HG03280 (cell line): ENCODE measurements around the gene CHRNA4.
"Not testable (repeated sequence)": the region's sequence is repeated elsewhere in the genome, so short reads cannot be mapped to it uniquely, and the experiment has no call there.

ENCODE experiments used
- ATAC-seq: cut with Tn5 transposase; IDR thresholded peaks from one replicate; pipeline ENCODE4 v1.9.1; 2021; ENCODE audit warnings: mild to moderate bottlenecking, moderate library complexity; ENCODE audit not compliant: unreplicated experiment

Gene CHRNA4

GRCh38 chr20:63311833-63312243 is 49.3 kb downstream of the CHRNA4 start:
- ATAC-seq = no peak

DNA sequence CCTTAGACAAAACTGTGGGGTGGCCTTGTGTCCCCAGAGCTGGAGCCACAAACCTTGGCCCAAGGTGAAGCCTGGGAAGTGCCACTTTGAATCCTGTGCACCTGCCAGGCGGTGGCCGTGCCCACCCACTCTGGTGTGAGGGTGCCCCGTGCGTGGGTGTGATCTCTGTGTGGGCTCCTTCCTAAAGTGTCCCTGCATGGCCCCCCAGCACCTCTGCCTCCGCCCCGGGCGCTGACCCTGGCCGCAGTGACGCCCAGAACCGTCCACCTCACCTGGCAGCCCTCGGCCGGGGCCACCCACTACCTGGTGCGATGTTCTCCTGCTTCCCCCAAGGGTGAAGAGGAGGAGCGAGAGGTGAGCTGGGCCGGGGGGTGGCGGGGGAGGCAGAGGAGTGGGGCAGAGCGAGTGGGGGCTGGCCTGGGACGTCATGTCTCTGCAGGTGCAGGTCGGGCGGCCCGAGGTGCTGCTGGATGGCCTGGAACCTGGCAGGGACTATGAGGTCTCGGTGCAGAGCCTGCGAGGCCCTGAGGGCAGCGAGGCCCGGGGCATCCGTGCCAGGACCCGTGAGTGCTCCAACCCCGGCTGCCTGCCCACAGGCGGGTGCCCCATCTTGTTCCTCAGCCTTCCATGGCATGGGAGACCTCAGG is 49.8 kb downstream of the CHRNA4 start:
- ATAC-seq = no peak

GRCh38 chr20:63310265-63310991 is 50.7 kb downstream of the CHRNA4 start:
- no peak for ATAC-seq

- ATAC-seq = no peak
Measured at GRCh38 chr20:63309261-63310071, 51.7 kb downstream of the CHRNA4 start.

DNA sequence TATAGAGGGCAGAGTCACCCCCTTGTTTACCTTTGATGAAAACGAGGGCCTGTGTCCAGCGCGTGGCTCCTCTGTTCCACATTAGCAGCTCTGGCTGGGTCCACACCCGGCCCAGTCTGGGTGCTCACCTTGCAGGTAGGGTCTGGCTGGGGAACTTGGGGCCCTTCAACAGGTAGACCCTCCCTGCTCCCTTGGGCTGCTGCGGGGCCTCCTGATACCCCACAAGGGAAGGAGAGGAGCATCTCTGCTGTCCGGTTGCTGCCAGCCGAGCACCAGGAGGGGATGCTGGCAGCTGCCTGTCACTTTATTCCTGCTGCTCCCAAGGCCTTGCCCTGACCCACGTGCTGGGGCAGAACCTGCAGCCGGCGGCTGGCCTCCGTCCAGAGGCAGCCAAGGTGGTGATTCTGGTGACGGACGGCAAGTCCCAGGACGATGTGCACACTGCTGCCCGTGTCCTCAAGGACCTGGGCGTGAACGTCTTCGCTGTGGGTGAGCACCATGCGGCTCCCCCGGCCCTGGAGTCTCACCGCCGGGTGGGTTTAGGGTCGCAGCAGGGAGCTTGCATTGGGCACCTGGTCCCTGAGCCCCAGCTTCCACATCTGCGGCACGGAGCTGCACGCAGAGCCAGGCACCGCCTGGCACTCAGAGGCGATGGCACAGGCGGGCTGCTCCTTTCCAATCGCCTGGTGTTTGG is 52.8 kb downstream of the CHRNA4 start:
- ATAC-seq = no peak

- ATAC-seq = no peak
Measured at GRCh38 chr20:63307538-63308217, 53.5 kb downstream of the CHRNA4 start.

- ATAC-seq = no peak
Measured at GRCh38 chr20:63306673-63307537, 54.2 kb downstream of the CHRNA4 start.

- not testable (repeated sequence) for ATAC-seq
Measured at GRCh38 chr20:63305933-63306672, 55.0 kb downstream of the CHRNA4 start.

GRCh38 chr20:63305393-63305792 is 55.8 kb downstream of the CHRNA4 start:
- ATAC-seq = no peak

- no peak for ATAC-seq
Measured at GRCh38 chr20:63303095-63303666, 58.0 kb downstream of the CHRNA4 start.

GRCh38 chr20:63301671-63302070 is 59.5 kb downstream of the CHRNA4 start:
- ATAC-seq = no peak

GRCh38 chr20:63298731-63299312 is 62.3 kb downstream of the CHRNA4 start:
- no peak for ATAC-seq

DNA sequence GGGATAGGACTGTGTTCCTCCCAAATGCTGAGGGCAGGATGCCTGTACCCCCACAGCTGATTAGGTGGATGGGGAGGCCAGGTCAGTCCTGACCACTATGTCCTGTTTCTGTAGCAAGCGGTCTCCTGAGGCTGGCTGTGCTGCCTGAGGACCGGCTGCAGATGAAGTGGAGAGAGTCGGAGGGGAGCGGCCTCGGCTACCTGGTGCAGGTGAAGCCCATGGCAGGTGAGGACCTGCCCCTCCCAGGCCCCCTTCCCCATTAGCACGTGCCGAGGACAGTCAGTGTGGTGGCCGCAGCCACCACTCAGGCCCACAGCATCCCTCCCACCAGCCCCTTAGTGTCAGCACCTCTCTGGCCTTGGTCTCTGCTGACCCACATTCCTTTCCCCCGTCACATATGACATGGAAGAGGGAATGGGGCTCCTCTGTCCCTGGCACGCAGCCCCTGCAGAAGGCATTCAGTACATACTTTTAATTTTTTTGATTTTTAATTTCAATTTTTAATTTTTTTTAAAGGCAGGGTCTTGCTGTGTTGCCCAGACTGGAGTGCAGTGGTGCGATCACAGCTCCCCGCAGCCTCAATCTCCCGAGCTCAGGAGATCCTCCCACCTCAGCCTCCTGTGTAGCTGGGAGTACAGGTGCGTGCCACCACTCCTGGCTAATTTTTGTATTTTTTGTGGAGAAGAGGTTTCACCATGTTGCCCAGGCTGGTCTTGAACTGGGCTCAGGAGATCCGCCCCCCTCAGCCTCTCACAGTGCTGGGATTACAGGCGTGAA is 63.2 kb downstream of the CHRNA4 start:
- no peak for ATAC-seq

DNA sequence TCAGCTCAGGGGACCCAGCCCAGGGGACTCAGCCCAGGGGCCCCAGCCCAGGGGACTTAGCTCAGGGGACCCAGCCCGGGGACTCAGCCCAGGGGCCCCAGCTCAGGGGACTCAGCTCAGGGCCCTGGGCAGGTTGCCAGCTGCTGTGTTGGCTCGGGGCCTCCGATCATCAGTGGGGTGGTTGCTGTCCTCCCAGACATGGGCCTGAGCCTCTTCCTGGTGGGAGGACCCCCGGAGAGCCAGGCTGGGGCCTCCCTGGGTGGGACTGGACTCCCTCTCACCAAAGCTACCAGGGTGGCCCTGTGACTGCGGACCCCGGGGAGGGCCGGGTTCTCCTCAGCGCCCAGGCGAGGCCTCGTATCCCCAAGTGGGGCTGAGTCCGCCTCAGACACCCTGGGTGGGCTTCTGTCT is 63.8 kb downstream of the CHRNA4 start:
- no peak for ATAC-seq

DNA sequence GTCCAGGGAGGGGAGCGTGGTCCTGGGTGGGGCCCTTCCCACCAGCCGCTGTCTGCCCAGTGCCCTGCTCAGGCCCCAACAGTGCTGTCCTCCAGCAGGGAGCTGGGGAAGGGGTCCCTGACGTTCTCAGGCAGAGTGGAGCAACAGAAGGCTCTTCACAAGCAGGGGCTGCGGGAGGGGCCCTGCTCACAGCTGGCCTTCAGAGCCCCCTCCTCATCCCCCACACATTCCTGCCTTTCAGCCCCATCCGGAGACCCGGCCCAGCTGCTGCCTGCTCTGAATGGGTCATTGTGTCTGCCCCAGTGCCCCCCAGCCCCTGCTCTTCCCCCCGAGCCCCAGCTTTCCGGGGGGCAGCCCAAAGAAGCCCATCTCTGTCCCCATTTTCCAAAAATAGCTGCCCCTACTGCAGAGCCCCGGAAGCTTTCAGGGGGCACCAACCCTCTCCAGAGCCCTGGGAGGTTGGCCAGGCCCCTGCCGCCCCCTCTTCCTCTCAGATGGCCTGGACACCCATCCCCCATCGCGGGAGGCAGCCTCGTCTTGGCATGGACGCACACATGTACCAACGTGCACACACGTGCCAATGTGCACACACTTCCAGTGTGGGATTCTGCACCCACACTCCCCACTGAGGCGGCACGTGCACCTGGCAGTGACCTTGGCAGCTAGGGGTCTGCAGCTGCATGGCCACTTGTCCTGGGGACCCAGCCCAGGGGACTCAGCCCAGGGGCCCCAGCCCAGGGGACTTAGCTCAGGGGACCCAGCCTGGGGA is 64.4 kb downstream of the CHRNA4 start:
- ATAC-seq = no peak

GRCh38 chr20:63295846-63296245 is 65.3 kb downstream of the CHRNA4 start:
- ATAC-seq = no peak

DNA sequence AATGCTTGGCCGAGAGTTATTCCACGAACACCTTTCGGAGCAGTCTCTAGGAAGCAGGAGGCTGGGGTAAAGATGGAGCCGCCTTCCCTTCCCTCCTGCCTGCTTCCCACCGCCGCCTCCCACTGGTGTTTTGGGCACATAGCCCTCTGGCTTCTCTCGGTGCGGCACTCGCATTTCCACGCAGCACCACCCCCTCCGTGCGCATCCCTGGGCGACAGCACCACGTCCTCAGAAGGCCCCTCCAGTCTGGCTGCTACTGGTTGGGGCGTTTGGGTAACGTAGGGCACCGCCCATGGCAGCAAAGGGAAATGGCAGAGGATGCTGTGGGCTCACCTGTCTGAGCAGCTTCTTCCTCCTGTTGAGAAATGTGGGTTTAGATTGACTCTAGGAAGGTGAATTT is 65.7 kb downstream of the CHRNA4 start:
- ATAC-seq = no peak
